HG03378 (cell line): ENCODE measurements around the gene TIMM13.
"Not testable (repeated sequence)": the region's sequence is repeated elsewhere in the genome, so short reads cannot be mapped to it uniquely, and the experiment has no call there.

ENCODE experiments used
- ATAC-seq: cut with Tn5 transposase; IDR thresholded peaks from one replicate; pipeline ENCODE4 v1.9.1; 2021; ENCODE audit warnings: mild to moderate bottlenecking, moderate library complexity; ENCODE audit not compliant: unreplicated experiment

Gene TIMM13

DNA sequence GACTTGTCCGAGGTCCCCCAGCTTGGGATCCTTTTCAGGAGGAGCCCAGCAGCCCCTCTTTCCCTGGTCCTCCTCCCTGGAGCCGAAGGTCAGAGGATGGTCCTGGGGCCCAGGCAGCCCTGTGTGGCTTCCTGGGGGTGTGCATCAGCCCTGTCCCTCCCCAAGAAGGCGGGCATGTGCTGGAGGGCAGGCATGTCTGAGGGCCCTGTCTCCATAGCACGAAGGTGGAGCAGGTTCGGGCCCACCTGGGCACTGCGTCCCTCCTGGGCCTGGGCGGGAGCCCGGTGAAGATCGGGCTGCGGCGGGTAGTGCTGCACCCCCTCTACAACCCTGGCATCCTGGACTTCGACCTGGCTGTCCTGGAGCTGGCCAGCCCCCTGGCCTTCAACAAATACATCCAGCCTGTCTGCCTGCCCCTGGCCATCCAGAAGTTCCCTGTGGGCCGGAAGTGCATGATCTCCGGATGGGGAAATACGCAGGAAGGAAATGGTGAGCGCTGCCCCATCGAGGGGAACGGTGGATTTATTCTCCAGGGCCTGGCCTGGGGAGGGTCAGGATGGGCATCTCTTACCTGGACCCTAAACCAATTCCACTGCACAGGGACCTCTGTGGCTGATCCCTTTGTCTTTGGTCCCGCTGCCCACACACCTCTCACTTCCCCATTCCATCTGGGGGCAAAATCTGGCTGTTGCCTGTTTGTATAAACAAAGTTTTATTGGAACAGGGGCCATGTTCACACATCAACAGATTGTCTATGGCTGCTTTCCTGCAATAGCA lies 10.9 kb downstream of the TIMM13 start:
- no peak for ATAC-seq

DNA sequence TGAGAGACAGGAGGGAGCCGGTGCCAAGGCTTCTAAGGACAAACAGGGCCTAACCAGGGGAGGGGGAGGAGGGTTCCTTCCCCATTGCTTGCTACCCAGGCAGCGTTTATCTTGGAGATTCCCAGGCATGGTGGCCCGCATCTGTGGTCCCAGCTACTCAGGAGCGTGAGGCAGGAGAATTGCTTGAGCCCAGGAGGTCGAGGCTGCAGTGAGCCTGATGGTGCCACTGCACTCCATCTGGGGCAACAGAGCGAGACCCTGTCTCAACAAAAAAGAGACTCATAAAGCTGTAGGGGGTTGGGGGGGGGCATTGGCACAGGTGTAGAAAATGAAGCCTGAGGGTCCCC lies 11.4 kb downstream of the TIMM13 start:
- ATAC-seq: no peak

DNA sequence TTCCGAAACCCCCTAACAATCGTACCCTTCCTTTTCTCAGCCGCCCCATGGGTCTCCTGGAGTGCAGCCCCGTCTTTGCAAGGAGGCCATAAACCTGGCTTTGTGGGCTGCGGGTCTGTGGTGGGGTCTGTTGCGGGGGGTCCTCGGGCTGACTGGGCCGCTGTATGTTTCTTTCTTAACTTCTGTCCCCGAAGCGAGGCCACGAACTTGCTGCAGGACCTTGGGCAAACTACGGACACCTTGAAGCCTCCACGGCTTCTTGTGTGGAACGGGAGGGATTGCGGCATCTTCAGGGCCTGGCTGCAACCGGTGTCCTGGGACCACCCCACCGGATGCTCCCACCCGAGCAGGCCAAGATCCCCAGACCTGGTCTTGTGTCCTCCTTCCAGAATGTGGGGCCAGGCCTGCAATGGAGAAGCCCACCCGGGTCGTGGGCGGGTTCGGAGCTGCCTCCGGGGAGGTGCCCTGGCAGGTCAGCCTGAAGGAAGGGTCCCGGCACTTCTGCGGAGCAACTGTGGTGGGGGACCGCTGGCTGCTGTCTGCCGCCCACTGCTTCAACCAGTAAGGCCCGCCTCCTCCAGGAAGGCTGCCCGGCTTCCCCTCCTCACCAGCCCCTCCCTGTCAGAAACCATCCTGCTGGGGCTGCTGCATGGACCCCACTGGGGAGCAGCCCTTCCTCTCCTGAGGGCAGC lies 12.0 kb downstream of the TIMM13 start:
- ATAC-seq: no peak

DNA sequence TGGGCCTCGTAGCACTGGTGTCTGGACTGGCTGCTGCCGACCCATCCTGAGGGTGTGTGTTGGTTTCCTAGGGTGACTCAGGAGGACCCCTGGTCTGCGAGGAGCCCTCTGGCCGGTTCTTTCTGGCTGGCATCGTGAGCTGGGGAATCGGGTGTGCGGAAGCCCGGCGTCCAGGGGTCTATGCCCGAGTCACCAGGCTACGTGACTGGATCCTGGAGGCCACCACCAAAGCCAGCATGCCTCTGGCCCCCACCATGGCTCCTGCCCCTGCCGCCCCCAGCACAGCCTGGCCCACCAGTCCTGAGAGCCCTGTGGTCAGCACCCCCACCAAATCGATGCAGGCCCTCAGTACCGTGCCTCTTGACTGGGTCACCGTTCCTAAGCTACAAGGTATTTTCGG lies 13.8 kb downstream of the TIMM13 start:
- ATAC-seq: no peak

DNA sequence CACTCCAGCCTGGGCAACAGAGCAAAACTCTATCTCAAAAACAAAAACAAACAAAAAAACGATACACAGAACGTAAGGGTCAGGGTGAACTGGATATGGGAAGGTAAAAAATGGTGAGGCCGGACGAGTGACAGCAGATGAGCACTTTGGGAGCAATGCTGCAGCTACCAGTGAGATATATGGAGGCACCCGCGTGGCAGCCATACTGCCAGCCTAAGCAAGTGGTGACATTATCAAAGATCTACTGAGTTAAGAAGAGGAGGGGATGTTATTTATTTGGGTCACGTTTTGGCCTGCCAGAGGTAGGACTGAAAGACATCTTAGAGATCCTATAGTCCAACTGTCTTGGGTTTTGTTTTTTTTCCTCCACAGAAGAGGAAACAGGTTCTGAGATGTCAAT lies 14.2 kb downstream of the TIMM13 start:
- ATAC-seq: no peak

DNA sequence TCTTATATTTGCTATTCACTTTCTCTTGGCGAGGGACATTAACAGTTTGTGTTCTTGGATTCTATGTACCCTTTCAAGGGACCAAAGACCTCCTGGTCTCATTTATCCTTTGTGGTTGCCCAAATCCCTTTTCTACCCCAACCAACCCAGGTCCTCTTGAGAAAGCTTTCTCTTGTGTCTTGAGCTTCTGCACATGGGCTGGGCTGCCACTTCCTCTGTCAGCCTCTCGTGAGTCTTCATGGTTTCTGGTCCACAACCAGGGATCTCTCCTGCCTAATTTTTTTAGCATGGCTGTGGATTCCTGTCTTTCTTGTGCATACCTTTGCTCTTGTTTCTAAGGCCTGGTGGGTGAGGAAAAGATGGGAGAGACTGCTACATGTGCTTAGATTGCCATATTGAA lies 14.9 kb downstream of the TIMM13 start:
- no peak for ATAC-seq

DNA sequence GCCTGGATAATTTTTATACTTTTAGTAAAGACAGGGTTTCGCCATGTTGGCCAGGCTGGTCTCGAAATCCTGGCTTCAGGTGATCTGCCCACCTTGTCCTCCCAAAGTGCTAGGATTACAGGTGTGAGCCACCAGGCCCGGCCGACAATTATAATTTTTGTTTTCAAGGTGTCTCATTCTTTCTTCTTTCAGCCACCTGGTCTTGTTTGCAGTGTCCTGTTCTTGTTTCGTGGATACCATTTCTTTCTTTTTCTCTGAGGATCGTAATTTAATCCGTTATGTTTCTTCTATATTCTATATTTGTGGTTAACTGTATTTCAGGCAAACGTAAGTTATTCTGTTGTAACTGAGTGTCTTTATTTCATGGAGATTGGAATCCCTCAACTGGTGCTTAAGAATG lies 15.7 kb downstream of the TIMM13 start:
- ATAC-seq: no peak

DNA sequence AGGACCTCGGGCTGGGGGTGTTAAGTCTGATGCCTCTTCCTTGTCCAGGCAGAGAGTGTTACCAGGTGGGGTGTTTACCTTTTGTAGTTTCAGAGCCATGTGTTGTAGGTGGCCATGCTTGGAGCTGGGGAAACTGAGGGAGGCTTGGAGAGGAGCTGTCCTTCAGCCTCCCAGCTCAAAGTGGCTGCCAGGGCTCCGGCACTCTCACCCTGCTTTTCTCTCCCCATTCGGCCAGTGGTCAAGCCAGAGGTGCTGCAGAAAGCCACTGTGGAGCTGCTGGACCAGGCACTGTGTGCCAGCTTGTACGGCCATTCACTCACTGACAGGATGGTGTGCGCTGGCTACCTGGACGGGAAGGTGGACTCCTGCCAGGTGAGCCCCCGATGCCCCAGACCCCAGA lies 17.4 kb downstream of the TIMM13 start:
- ATAC-seq: no peak

DNA sequence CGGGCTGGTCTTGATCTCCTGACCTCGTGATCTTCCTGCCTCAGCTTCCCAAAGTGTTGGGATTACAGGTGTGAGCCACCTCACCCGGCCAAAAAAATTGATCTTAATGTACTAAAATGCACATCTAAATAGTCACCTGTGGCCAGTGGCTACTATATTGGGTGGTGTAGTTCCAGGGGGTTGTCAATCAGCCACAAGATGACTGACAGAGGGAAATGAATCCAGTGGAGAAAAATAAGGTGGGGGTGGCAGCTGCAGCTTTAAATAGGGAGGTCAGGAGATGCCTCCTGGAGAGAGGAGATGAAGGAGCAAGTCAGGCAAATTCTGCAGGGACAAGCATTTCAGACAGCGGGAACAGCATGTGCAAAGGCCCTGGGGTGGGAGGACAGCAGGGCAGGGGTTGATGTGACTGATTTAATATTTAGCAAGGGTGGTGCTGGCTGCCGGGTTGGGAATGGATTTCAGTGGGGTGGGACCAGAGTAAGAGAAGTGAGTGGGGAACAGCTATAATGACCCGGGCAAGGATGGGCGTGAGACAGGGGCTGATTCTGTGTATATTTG lies 18.0 kb downstream of the TIMM13 start:
- no peak for ATAC-seq

DNA sequence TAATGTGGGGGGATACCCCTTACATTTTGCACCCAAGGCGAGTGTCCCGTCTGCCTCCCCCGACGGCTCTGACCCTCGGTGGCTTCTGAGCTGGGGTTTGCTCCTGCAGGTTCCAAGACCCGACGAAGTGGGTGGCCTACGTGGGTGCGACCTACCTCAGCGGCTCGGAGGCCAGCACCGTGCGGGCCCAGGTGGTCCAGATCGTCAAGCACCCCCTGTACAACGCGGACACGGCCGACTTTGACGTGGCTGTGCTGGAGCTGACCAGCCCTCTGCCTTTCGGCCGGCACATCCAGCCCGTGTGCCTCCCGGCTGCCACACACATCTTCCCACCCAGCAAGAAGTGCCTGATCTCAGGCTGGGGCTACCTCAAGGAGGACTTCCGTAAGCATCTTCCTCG lies 19.1 kb downstream of the TIMM13 start:
- no peak for ATAC-seq

DNA sequence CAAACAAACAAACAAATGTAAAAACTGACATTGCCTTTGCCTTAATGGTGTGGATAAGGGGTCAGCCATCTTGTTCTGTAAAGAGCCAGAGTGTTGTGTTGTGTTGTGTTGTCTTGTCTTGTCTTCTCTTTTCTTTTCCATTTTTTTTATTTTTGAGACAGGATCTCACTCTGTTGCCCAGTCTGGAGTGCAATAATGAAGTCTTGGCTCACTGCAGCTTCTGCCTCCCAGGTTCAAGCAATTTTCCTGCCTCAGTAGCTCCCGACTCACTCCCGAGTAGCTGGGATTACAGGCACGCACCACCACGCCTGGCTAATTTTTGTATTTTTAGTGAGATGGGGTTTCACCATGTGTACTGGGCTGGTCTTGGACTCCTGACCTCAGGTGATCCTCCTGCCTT lies 27.8 kb downstream of the TIMM13 start:
- ATAC-seq: no peak

DNA sequence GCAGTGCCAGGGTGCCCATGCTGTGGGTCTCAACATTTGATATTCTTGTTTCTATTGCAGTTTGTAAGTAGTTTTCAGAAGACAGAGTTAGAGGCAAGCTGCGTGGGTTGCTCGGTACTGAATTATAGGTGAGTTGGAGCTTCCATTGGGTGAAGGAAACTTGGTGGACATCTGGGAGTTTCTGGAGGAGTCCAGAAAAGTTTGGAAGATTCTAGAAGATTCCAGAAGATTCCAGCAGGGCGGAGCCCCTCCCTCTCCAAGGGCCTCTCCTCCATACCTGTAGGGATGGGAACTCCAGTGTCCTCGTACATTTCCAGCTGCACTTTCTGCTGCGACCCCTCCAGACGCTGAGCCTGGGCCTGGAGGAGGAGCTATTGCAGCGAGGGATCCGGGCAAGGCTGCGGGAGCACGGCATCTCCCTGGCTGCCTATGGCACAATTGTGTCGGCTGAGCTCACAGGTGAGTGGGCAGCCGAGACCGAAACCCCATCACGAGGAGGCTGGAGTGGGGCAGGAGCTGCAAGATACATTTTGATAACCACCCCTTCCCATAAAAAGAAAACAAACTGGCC lies 28.6 kb downstream of the TIMM13 start:
- ATAC-seq: no peak

DNA sequence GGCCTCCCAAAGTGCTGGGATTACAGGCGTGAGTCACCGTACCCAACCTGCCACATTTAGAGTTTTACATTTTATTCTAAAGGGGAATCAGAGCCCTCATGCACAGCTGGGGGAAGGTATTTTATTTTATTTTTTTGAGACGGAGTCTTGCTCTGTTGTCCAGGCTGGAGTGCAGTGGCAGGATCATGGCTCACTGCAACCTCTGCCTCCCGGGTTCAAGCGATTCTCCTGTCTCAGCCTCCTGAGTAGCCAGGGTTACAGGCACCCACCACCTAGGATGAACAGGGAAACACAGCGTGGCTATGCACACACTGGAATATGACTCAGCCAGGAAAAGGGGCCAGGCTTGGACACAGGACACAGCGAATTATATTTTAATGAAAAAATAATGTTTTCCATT lies 30.2 kb downstream of the TIMM13 start:
- ATAC-seq: not testable (repeated sequence)

DNA sequence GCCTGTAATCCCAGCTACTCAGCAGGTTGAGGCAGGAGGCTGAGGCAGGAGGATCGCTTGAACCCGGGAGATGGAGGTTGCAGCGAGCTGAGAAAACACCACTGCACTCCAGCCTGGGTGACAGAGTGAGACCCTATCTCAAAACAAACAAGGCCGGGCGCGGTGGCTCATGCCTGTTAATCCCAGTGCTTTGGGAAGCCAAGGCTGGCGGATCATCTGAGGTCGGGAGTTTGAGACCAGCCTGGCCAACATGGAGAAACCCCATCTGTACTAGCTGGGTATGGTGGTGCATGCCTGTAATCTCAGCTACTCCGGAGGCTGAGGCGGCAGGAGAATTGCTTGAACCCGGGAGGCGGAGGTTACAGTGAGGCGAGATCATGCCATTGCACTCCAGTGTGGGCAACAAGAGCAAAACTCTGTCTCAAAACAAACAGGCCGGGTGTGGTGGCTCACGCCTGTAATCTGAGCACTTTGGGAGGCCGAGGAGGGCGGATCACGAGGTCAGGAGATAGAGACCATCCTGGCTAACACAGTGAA lies 32.0 kb downstream of the TIMM13 start:
- not testable (repeated sequence) for ATAC-seq

DNA sequence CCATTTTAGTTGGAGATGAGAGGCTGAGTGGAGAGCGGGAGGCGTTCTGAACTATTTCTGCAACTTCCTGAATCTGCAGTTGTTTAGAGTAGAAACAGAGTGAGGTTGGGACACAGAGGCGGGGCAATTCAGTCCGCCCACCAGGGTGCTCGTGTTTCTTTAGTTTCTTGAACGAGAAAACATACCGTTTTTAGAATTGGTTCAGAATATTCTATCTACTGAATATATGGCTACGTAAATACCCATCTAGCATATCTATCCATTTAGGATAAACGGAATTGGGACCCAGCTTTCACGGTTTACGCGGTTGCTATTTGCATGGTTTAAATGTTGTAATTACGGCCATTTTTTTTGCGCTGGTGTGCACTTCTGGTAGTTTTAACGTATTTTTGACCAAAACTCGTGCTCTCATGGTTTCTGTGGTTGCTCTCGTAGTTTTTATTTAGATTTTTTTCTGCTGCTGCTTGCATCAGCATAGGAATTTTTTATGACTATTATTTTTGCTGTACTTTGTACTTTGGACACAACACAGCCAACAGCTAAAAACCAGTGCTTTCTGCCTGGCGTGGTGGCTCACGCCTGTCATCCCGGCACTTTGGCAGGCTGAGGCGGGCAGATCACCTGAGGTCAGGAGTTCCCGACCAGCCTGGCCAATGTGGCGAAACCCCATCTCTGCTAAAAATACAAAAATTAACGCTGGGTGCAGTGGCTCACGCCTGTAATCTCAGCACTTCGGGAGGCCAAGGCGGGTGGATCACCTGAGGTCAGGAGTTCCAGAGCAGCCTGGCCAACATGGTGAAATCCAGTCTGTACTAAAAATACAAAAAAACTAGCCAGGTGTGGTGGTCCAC lies 32.7 kb downstream of the TIMM13 start:
- no peak for ATAC-seq

DNA sequence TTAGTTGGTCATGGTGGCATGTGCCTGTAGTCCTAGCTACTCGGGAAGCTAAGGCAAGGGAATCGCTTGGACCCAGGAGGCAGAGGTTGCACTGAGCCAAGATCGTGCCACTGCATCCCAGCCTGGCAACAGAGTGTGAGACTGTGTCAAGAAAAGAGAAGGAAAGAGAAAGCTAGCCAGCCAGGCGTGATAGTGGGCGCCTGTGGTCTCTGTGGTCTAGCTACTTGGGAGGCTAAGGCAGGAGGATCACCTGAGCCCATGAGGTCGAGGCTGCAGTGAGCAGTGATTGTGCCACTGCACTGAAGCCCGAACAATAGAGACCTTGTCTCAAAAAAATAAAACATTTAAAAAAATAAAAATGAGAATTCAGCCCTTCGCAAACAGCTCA lies 33.3 kb downstream of the TIMM13 start:
- no peak for ATAC-seq

DNA sequence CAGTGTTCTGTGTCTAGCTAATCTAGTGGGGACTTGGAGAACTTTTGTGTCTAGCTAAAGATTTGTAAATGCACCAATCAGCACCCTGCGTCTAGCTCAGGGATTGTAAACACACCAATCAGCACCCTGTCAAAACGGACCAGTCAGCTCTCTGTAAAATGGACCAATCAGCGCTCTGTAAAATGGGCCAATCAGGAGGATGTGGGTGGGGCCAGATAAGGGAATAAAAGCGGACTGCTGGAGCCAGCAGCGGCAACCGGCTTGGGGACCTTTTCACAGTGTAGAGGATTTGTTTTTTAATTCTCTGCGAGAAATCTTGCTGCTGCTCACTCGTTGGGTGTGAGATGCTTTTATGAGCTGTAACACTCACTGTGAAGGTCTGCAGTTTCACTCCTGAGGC lies 34.5 kb downstream of the TIMM13 start:
- not testable (repeated sequence) for ATAC-seq

DNA sequence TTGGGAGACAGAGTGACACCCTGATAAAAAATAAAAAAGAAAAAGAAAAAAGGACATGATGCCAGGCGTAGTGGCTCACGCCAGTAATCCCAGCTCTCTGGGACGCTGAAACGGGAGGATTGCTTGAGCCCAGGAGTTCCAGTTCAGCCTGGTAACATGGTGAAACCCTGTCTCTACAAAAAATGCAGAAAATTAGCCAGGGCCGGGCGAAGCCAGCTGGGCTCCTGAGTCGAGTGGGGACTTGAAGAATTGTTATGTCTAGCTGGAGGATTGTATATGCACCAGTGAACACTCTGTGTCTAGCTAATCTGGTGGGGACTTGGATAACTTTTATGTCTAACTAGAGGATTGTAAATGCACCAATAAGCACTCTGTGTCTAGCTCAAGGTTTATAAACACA lies 35.0 kb downstream of the TIMM13 start:
- no peak for ATAC-seq

DNA sequence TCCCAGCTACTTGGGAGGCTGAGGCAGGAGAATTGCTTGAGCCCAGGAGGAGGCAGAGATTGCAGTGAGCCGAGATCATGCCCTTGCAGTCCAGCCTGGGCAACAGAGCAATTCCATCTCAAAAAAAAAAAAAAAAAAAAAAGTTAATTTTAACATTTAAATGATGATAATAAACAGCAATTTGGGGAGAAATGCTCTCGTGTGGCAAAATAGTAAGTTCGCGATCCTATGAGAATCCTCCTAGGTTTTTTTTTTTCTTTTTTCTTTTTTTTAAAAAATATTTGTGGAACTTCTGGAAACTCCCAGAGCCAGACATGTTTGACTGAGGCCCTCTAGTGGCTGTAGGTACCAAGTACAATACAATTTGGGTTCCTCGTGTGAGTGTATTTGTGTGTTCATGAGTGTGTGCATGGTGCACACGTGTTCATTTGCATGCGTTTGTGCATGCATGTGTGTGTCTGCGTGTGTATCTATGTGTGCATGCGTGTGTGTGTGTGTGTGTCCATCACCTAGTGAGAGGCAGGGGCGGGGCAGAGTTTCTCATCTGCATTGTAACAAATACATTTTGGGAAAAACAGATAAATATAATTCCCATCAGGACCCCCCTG lies 36.2 kb downstream of the TIMM13 start:
- no peak for ATAC-seq

DNA sequence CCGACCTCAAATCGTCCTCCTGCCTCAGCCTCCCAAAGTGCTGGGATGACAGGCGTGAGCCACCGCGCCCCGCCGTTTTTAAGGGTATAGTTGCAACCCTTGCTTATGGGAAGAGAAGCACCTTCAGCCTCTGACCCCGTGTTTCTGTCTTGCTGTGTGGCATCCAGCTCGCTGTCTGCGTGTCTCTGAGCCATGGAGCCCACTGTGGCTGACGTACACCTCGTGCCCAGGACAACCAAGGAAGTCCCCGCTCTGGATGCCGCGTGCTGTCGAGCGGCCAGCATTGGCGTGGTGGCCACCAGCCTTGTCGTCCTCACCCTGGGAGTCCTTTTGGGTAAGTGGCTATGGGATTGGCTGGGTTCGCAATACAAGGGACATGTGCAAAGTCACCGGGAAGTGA lies 37.8 kb downstream of the TIMM13 start:
- no peak for ATAC-seq
